HG03442 (cell line): Measurements from ENCODE around the gene VPREB3.

ENCODE experiments used
- ATAC-seq: cut with Tn5 transposase; IDR thresholded peaks from one replicate; pipeline ENCODE4 v1.9.1; 2021; ENCODE audit warnings: mild to moderate bottlenecking, moderate library complexity; ENCODE audit not compliant: unreplicated experiment

Gene VPREB3

DNA sequence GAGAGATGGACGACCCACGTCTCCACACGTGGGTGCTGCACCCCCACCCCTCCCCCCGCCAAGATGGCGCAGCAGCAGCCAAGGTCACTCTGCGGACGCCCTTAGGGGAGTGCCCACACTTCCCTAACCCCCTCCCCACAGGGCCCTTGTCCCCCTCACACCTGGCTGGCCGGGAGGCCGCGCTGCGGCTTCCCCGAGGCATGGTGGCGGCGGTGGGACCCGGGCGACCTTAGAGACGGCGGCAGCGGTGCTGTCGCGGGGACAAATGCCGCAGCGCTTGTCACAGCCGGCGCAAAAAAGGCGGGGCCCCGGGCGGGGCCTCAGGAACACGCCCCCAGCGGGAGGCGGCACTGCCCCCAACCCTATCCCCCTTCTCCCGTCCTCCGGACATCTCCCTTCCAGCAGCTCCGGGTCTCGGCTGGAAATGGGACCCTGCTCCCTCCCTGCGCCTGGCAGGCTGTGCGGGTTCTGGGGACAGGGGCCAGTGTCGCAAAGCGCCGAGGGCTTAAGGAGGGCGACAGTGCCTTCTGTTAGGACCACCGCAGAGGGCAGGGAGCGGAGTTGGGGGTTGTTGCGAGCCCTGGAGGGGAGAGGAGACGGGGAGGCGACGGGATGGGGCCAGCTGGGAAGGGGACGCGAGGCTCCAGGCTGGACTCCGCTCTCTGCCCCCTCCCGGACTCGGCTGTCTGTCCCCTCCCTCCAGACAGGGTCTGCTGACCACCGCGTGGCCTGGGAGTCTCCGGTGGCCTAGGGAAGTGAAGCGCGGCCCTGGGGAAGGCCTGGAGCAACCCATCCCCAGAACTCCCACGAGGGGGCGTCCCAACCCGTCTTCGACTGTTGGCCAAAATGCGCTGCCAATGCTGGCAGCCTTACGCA lies 13.7 kb upstream of the VPREB3 start, which contains the start of gene CHCHD10:
Gene CHCHD10, minus strand, starts transcription at position 300 of the 876 bp plus-strand sequence. Its CDS starts 98 bp downstream, at position 202.
- ATAC-seq: peak; percentile 46

DNA sequence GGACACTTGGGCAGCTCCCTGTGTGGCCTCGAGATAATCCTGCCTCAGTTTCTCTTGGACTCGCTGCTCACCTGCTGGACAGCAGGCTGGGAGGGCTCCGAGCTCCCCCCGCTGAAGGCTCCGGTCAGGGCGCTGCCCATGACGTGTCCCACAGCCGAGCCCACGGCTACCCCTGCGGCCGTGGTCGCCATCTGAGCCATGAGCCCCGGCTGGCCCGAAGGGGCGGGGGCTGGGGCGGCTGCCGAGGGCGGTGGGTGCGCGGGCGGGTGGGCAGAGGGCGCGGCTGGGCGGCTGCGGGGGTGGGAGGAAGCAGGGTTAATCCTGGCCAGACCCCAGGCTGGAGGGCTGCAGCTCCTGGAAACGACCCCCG lies 13.1 kb upstream of the VPREB3 start:
- no peak for ATAC-seq

DNA sequence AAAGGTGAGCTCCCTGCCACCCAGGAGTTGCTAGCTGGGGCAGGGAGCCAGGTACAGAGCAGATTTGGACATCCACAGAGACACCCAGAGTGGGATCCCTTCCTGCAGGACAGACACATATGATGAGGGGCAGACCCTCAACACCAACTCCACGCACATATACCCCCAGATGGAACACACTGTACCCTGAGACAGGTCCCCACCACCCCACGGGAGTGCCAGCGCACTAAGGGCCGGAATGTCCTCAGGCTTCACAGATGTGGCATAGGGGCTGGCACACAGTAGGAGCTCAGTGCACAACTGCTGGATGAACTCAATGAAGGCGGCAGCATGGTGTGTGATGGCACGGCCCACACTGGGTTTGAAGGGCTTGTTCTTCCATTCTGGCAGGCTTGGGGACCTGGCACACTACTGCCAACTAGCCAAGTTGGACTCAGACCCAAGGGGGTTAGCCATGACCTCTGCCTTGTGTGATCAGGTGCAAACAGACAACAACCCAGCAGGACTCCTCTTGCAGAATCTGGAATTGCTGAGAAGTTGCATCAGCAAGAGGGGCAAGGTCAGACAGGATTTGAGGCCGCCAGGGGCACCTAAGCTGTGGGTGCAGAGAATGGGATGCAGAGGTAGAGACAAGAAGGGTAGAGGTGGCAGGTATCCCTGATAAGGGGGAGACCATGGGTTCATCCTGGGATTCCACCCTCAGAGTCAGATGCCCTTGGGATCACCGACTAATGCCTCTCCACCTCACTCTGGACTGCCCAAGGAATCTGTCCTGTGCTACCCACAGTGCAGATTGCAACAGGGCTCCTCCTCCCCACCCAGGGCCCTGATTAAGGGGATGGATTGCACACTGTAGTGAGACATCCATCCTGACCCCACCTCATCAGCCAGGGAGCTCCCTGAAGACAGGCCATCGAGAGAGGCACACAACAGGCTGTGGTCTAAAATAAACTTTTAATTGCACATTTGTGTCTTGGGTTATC lies 11.0 kb upstream of the VPREB3 start:
- ATAC-seq: no peak

DNA sequence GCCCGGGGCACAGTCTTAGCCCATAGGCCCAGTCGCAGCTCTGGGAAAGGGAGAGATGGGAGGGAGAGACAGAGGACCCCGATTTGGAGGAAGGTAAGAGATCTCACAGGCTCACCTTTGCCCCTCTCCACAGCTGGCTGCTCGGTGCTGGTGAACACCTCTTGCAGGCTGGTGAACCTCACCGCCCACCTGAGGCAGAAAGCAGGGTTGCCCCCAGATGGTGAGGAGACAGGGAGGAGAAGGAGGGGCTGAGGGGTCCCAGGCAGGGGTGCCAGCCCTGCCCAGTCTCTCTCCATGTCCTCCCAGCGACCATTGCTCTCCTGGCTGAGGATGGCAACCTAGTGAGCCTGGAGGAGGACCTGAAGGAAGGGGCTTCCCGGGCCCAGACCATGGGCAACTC lies 9.7 kb upstream of the VPREB3 start:
- ATAC-seq: no peak

DNA sequence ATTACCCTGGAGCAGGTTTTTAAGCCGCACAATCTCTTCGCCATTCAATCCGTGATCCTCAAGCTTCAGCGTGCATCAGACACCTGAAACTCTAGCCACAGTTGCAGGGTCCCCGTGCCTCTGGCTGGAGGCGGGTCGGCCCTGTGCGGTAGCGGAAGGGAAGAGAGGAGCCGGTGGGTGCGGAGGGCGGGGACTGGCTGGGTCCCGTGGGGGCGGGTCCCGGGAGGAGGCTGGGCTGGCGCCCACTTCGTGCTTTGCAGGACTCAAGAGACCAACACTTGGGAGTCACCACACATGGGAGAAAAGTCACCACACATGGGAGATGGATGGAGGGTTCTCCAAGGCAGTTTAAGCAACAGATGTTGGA lies 9.3 kb upstream of the VPREB3 start:
- ATAC-seq: no peak

DNA sequence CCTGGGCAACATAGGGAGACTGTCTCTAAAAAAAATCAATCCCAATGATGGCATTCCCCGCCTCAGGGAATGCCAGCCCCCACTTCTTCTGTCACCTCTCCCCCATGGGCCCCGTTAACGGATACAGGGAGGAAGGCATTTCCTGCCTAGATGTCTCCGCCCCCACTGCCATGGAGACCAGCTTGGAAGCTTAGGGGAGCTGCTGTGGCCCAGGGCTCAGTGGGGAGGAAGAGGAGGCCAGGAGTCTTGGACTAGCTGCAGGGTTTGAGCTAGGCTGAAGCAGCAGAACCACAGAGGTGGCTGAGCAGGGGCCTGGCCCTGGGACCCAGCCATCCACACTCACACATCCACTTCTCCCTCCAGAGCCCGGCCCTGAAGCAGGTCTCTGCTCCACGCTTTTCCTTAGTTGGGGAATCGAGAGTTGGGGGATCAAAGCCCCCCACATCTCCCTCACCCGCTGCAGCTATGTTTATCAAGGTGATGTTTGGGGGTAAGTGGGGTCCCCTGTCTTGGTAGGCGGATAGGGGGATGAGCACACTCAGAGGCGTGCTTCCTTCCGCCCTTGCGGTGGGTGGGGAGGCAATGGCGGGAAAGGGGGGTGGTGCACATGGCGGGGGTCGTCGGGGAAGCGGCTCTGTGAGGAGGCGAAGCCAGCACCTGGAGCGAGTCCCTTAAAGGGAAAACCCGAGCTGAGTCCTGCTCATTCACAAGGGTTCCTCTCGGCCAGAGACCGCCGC lies 8.8 kb upstream of the VPREB3 start, which contains the start of gene C22orf15:
Gene C22orf15, plus strand, starts transcription at position 149 of the 737 bp plus-strand sequence. Its CDS starts 317 bp downstream, at position 466.
- ATAC-seq: no peak

DNA sequence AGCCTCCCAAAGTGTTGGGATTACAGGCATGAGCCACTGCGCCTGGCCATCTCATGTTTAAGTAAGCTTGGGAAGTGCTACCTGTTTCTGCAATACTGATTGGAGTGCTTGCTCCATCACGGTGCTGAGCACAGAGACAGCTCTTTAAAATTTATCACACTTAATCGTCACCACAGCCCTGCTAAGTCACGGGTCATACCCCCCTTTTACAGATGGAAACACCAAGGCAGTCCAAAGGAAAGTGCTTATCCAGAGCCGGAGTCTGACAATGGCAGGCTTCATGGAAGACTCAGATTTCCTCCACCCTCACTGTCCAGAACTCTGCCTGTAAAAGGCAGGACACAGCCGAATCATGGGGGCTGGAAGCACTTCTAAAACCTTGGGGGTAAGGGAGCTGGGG lies 5.8 kb upstream of the VPREB3 start:
- ATAC-seq: no peak

DNA sequence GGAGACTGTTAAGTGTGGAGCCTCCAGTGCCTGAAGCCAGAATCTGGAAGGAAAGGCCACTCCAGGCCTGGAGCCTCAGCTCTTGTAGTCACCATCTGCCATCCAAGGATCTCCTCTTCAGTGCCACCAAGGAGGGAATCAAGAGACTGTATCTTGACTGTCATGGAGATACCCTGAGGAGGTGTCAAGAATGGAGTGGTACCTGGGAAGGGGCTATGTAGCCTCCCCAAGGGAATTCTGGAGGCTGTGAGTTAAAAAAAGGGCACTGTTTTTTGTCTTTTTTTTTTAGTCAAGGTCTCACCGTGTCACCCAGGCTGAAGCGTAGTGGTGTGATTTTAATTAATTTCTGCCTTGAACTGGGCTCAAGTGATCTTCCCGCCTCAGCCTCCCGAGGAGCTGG lies 5.3 kb upstream of the VPREB3 start:
- no peak for ATAC-seq

DNA sequence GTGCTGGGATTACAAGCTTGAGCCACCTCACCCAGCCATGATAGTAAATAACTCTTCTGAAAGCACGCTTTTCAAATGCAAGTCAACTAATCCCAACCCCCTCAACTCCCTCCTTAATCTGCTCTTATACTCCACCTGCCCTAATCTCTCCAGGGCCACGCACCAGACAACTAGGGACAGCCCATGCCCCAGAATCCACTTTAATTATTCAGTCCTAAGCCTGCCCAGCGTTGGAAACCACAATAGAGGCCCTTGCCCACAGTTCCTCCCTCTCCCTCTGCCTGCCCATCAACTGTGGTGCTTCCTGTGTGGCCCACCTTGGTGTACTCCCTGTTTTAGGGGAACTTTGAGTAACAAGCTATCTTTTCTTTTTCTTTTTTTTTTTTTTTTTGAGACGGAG lies 2.7 kb upstream of the VPREB3 start:
- no peak for ATAC-seq

DNA sequence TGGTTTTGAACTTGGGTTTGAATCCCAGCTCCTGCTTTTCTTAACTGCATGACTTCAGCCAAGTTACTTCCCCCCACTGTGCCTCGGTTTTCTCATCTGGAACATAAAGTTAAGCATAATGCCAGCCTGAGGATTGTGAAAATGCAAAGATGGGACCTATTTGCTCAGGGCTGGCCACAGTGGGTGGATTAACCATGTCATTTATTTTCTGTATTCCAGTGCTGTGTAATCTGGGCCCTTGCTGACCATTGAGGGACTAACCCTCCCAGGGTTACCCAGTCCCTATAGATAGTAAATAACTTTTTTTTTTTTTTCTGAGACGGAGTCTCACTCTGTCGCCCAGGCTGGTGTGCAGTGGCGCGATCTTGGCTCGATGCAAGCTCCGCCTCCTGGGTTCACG lies 1.5 kb upstream of the VPREB3 start:
- ATAC-seq: no peak

DNA sequence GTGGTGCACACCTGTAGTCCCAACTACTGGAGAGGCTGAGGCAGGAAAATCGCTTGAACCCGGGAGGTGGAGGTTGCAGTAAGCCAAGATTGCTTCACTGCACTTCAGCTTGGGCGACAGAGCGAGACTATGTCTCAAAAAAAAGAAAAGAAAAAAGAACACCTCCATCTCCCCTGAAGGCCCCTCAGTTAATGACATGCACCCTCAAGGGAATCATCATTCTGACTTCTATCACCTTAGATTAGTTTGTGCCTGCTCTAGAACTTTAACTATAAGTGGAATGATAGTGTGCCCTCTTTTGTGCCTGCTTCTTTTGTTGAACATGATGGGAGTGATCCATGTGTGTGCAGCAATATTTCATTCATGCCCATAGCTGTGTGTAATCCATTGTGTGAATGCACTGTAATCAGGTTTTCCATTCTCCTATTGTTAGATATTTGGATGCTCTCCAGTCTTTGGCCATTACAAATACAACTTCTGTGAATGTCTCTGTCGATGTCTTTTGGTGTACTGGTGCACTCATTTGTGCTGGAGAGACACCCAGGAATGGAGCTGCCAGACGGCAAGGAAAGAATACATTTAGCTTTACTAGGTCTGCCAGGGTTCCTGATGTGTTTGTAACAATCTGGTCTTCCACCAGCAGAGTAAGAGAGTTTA lies 883 bp upstream of the VPREB3 start:
- no peak for ATAC-seq

DNA sequence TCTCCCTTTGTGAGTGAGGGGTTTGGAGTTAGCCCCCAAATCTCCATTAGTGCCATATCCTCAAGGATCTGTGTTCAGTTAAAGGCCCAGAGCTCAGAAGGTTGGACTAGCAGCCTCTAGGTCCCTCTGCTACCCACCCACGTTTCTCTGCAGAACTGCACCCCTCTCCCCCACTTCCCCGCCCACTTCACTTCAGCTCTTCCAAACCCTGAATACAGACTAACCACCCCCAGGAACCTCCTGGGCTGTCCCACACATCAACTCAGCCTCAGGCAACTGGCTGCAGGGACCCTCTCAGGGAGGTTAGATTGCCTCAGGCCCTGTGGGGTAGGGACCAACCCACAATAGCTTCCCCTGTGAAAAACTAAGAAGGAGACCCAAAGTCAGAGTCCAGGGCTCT lies 840 bp downstream of the VPREB3 start:
- no peak for ATAC-seq

DNA sequence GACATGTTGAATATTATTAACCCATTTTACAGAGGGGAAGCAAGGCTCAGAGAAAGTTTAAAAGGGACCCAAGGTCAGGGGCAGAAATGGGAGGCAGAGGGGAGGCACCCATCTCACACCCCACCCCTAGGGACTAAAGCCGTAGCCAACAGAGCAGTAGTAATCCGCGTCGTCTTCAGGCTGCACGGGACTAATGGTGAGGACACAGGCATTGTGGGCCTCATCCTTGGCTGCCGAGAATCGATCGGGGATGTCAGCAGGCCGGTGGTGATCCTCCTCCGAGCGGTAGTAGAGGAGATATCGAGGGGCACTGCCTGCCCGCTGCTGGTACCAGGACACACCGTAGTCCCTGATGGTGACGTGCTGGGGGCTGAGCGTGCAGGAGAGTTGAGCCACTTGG lies 1.5 kb downstream of the VPREB3 start:
- ATAC-seq: no peak

DNA sequence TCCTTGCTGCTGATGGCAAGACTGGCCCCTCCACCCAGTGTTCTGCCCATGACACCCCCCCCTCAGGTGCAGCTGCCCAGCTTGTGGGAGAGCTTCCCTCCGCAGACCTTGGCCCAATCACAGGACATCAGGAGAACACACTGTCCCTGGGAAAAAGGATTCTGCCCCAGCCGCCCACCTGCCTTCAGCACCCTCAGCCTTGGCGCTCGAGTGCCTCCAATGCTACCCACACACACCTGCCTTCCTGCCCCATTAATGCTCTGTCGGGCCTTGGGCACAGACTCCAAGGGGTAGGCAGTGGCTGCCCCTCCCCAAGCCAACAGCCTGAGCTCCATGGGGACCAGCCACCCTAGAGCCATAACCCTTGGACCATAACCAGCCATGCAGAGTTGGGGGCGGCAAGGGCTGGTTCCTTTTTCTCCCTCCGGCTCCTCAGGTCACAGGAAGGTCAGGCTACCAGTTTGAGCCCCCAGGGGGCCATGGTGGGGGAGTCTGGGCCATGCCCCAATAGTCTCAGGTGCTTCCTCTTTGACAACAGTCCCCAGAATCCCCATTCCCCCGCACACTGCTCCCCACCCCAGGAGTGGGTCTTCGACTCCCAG lies 2.0 kb downstream of the VPREB3 start:
- ATAC-seq: no peak

DNA sequence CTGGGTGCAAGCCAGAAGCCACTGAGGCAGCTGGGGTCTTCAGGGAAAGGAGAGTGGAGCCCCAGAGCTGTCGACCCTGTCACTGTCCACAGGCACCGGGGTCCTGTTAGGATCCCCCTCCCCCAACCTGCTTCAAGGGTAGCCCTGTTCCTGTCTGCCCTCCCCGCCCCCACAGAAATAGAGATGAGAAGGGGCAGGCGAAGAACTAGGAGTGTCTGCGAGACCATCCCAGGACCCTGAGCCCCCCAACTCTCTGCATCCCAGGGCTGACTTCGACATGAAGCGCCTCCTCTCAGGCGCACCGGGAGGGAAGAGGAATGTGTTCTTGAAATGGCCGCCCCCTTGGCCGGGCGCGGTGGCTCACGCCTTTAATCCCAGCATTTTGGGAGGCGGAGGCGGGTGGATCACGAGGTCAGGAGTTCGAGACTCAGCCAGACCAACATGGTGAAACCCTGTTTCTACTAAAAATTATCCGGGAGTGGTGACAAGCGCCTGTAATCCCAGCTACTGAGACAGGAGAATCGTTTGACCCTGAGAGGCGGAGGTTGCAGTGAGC lies 2.7 kb downstream of the VPREB3 start:
- peak; percentile 13 for ATAC-seq

DNA sequence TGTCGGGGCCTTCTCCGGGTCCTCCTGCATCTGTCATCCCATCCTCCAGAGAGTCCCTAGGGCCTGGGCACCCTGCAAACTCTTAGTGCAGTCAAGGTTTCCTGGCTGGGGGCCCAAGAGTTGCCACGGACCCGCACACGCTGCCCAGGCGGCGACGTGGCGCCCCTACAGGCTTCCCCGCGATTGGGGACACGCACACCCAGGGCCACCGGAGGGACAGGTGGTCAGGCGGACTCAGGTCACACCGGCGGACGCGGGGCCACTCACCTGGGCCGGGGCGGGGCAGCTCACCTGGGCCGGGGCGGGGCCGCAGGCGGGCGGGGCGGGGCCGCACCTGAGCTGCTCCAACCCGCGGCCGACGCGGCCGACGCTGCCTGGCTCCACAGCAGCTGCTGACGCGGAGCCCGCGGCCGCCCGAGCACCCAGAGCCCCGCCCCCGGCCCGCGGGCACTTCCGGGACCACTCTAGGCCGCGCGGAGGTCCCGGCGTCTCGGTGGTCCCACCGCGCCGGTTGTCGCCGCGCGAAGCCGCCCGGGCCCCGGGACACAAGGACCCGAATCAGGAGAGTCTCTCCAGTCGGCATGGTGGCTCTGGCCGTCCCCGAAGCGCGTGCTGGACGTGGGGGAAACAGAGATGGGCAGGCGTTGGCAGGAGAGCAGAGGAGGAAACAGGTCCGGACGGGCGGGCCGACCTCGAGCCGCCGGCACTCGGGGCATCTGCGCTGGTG lies 3.3 kb downstream of the VPREB3 start, which contains the start of gene ZNF70:
Gene ZNF70, minus strand, starts transcription at position 399 of the 727 bp plus-strand sequence. CDS start 5,972 bp downstream, outside the sequence.
- peak; percentile 77 for ATAC-seq

DNA sequence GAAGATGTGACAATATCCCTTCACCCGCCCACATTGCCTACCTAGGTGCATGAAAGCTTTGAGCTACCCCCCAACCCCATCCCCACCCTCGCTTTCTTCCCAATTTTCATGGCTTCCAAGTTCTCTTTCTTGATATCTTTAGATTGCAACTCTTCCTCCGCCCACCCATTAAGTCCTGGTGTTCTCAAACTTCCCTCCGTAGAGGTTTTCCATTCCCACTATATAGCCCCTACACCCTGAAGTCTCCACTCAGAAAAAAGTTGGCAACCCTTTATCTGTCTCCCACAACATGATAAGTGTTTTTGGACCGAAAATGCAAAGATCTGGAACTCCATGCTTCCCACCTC lies 3.9 kb downstream of the VPREB3 start:
- no peak for ATAC-seq

DNA sequence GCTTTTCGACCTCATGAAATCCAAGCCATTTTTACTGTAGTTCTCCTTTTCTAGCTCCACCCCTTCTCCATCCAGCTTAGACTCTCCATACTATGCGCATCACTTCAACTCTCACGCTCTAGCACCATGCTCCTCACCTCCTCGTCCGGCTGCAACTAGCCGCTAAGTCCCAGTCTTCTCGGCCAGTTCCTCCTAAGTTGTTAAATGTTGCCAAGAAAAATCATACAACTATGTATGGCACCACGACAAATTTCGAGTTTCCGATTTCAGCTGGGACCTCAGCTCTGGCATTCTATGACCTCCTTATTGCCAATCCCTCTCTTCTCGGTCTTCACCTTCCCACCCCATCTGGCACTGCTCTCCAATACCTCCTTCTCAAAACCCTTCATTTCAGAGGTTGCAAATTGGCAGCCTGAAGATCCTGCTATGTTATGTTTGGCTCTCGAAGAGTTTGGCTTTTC lies 4.4 kb downstream of the VPREB3 start:
- ATAC-seq: no peak

DNA sequence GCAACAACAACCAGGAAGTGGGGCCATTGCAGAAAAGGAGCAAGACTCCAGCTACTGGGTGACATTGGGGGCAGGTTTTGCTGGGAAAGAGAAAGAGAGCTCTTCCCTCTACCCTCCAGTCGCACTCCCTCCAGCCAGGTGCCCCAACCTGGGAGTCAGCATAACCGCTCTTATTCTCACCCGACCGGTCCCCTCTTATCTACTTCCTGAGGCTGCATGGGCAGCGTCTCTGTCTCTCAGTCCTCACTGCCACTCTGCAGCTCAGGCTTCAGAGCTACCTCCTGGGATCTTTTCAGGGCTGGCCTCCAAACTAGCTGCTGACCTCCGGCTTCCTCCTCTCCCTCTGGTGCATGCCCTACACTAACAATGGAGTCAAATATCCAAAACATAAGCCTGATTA lies 8.4 kb downstream of the VPREB3 start:
- ATAC-seq: no peak
